ENCODE results near the gene ZMIZ1.

DNA sequence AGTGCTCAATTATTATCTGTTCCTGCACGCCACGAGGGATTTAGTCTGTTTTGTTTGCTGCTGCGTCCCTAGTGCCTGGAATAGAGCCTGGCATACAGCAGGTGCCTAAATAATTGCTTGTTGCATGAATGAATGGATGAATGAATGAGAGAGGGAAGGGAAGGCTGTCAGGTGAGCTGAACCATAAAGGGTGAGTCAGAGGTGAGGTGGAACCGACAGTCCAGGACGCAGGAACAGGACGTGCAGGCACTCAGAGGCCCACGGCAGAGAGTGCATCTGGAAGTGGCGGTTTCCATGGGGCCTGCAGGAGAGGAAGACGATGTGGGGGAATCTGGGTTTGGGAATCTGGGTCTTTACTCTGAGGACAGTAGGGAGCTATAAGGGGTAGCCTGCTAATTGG lies 260.8 kb downstream of the ZMIZ1 start:
- TF ChIP-seq, protein P1, sequence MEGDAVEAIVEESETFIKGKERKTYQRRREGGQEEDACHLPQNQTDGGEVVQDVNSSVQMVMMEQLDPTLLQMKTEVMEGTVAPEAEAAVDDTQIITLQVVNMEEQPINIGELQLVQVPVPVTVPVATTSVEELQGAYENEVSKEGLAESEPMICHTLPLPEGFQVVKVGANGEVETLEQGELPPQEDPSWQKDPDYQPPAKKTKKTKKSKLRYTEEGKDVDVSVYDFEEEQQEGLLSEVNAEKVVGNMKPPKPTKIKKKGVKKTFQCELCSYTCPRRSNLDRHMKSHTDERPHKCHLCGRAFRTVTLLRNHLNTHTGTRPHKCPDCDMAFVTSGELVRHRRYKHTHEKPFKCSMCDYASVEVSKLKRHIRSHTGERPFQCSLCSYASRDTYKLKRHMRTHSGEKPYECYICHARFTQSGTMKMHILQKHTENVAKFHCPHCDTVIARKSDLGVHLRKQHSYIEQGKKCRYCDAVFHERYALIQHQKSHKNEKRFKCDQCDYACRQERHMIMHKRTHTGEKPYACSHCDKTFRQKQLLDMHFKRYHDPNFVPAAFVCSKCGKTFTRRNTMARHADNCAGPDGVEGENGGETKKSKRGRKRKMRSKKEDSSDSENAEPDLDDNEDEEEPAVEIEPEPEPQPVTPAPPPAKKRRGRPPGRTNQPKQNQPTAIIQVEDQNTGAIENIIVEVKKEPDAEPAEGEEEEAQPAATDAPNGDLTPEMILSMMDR (conservative IDR thresholded peaks at IDR 0.05; ENCODE audit: low read length) = no peak
- TF ChIP-seq EZH2phosphoT487 (IDR thresholded peaks at IDR 0.05; ENCODE audit: borderline replicate concordance) = no peak

All from Loucy (cell line).